GM21737 (cell line): Measurements from ENCODE around the gene TADA2A.
A peak's percentile ranks its signal among the peaks of the same experiment; 100 is the strongest.
"Not testable (repeated sequence)": the region's sequence is repeated elsewhere in the genome, so short reads cannot be mapped to it uniquely, and the experiment has no call there.

Experiments
- ATAC-seq: cut with Tn5 transposase; IDR thresholded peaks from one replicate; pipeline ENCODE4 v1.9.1; 2021; ENCODE audit warnings: mild to moderate bottlenecking, moderate library complexity; ENCODE audit not compliant: unreplicated experiment

The TADA2A gene

DNA sequence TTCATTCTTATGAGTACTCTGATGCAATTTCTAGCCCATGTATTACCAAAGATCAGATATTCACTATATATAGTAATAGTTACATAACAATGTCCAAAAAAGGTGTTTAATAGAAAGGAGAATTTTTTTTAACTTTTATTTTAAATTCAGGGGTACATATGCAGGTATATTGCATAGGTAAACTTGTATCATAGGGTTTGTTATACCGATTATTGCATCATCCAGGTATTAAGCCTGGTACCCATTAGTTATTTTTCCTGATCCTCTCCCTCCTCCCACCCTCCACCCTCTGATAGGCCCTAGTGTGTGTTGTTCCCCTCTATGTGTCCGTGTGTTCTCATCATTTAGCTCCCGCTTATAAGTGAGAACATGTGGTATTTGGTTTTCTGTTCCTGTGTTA, 51.1 kb downstream of the TADA2A start:
- ATAC-seq = not testable (repeated sequence)

DNA sequence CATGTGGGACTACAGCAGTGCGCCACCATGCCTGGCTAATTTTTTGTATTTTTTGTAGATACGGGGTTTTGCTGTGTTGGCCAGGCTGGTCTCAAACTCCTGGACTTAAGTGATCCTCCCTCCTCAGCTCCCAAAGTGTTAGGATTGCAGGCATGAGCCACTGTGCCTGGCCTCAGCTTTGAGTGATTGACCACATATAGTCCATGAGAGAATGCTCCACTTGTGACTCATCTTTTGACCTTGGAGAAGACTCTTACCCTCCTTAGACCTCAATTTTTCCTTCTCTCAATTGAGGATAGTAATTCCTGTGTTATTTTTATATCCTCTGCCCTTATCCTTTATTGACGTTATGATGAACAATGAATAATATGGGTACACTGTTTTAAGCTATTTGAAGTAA, 52.1 kb downstream of the TADA2A start:
- ATAC-seq = no peak

DNA sequence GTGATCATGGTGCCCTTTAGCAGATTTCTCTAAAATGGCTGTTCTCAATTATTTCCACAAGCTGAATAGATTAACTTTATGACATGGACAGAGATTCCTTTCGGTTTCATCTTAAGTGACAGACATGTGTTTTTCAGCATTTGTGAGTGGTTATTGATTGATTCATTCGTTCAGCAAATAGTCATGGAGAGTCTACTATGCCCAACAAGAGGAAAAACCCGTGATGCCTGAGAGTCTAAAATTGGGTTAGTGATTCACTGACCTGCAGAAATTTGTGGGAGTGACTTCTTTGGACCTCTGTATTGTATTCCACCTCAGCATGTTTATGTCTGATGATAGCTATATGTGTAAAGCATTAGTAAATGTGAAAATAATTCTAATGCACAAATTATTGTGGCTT, 55.0 kb downstream of the TADA2A start:
- ATAC-seq = no peak

DNA sequence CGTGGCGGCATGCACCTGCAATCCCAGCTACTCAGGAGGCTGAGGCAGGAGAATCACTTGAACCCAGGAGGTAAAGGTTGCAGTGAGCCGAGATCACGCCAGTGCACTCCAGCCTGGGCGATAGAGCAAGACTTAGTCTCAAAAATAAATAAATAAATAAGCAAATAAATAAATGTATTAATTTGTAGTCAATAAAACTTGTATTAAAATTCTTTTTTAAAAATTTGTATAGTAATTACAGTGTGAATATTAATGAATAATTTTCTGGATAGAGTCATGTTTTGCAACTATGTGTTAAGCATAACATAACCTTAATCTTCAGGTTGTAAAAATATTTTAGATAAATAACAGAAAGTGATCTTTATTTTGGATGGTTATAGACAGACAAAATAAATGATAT, 55.8 kb downstream of the TADA2A start:
- ATAC-seq = no peak

DNA sequence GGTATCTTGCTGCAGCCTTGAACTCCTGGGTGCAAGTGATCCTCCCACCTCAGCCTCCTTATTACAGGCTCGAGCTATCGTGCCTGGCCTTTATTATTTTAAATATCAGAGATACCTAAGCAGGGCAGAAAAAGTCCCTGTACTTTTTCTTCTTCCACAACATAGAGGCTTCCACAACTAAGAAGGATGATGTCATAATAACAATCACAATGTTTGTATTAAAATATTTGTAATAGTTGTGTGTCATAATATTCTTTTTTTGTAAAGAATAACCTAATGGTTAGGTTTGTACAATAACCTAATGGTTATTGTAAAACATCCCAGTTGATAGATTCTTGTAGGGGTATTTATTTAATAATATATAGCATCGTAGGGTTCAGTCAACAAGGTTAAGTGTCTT, 56.4 kb downstream of the TADA2A start:
- ATAC-seq = no peak

DNA sequence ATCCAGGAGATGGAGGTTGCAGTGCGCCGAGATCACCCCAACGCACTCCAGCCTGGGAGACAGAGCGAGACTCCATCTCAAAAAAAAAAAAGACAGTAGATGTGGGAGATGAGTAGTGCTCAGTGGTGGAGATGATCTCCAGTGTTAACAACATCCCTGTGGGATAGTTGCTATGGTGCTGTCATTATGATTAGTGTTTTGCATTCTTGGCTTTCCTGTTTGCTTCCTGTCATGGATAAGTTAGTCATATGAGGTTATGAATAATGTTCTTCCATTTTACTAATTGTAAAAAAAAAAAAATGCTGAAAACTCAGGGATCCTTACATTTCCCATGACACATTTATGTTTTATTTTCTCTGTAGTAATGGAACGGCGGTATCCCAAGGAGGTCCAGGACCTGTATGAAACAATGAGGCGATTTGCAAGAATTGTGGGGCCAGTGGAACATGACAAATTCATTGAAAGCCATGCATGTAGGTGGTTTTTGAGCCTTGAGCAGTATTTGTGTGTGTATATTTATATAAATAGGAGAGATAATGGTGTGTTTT, 58.5 kb downstream of the TADA2A start:
- ATAC-seq = no peak

DNA sequence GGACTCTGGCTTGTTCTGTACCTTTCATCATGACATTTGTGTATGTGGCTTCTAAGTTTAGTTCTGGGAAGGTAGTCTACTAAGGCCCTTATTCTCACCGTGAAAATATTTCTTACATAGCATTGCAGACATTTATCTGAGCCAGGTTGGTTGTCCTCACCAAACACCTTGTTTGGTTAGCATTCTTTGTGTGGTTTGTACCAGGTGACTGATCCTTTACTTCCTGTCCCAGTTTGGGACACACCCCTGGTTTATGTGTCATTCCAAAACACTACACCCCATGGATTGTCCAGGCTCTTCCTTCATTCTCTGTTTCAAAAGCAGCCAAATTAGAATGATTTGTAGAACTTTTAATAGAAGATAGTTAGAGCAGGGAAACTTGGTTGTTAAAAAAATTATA, 59.8 kb downstream of the TADA2A start:
- ATAC-seq = no peak

DNA sequence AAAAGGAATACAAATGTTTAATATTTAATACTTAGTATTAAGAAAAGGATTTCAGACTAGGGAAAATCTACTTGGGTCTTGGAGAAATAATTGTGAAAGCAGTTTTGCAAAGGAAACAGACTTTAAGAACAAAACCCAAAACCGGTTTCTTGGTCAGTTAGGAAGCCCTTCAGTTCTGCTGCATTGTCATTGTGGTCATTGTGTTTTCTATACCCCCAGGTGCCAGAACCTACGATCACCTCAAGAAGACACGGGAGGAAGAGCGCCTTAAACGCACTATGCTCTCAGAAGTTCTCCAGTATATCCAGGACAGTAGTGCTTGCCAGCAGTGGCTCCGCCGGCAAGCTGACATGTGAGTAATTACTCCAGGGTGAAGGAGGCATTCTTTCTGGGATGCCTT, 63.5 kb downstream of the TADA2A start:
- ATAC-seq = no peak

DNA sequence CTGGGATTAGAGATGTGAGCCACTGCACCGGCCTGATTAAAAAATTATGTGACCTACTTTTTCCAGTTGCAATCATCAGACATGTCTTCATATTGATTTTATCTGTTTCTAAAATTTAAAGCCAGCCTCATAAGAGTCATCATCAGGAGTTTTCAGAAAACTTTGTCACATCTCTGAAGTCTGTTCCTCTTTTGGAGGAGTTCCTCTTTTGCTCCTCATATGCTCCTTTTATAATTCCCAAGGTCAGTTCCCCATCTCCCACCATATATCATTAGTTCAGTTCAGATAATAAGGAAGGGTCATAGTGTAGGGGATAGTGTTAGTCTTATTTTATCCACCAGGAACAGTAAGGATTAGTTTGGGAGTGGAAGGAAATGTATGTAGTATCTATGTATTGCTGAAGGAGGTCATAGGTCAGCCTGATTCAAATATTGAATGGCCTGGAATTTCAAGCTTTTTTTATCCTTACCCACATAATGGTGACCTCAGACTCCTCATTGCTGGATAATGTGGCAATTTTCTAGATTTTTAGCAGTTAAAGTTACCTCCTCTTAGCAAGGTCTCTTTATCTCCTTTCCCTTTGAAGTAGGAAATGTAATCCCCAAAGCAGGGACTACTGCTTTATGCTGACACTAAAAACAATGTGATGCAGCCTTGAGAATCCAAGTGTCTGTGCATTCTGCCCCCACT, 69.2 kb downstream of the TADA2A start:
- ATAC-seq = no peak

DNA sequence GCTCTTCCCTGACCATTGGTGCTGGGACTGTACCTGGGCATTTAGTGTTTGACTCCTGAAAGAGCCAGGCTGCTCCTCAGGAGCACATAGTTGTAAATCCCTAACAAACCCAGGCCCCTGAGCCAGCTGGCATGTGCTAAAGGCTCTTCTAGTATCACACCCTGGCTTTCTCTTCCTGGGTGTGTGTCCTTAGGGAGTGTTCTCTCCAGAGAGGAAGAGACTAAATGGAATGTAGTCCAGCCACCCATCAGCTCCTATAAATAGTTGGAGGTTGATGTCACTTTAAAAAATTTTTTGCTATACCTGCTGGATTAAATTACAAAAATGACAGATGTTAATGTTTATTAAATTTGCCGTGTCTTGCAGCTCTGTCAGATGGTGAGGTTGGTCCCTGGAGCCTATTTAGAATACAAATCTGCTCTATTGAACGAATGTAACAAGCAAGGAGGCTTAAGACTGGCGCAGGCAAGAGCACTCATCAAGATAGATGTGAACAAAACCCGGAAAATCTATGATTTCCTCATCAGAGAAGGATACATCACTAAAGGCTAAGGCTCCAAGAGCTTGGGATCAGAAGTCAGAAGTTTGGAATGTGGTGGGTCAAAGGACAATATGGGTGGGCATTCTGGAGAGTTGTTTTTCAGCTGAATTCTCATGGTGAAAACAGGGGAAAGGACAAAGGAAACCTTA, 69.9 kb downstream of the TADA2A start:
- ATAC-seq = no peak

DNA sequence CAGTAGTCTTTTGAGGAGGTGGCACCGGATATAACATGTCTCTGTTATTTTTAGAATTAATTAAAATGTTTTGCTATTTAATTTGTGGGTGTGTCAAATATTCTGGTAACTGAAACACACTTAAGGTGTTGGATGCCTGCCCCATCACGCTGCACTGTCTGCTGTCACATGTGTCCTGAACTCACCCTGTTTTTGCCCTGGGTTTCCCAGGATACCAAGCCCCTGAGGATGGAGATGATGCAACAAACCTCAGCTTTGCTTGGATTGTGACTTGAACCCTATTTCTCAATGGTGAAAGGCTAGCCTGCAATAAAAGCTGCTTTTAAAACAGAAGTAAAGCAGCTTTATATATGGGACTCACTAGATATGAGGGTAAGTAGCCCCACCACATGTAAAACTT, 71.5 kb downstream of the TADA2A start:
- ATAC-seq = no peak

DNA sequence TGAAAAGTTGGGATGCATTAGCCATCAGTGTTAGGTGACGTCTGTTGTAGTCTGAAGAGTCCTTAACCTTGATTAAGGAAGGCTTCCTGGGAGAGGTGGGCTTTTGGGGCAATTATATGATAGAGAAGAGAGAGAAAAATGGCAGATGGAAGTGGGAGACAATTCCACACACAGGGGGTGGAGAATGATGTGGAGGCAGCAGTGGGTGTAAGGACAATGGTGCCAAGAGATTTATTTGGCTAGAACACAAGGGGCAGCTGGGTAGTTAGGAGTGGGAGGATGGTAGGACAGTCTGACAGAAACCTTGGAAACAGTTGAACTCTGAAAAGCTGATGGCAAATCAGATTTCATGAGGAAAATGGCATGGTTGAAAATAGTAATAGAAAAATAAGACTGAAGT, 72.3 kb downstream of the TADA2A start:
- ATAC-seq = no peak

DNA sequence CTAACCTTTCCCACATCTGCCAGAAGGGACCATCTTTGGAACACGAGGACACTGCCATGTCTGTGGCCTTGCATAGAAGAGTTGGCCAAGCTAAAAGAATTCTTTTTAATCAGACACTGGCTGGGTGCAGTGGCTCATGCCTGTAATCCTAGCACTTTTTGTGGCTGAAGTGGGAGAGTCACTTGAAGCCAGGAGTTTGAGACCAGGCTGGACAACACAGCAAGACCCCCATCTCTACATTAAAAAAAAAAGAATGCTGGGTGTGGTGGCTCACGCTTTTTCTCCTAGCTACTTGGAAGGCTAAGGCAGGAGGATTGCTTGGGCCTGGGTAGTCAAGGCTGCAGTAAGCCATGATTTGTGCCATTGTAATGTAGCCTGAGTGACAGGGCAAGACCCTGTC, 73.7 kb downstream of the TADA2A start:
- no peak for ATAC-seq

DNA sequence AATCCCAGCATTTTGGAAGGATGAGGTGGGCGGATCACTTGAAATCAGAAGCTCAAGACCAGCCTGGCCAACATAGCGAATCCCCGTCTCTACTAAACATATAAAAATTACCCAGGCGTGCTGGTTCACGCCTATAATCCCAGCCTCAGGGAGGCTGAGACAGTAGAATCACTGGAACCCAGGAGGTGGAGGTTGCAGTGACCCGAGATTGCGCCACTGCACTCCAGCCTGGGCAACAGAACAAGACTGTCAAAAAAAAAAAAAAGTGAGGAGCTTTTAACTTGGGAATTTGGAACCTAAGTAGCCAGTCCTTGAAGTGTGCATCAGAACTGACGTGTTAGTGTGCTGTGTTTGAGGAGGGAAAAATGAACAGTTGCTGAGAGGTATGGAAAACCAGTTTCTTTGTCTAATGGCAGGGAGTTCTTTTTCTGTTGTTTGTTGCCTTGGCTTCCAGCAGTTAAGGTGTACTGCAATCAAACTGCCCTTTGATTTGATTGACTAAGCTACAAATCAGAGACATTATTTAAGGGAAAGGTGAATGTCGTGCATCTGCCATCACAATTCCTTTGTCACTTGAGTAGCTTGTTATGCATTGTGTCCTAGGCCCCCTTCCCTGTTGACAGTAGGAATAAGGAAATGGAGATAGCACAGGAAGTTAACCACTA, 74.4 kb downstream of the TADA2A start:
- no peak for ATAC-seq

DNA sequence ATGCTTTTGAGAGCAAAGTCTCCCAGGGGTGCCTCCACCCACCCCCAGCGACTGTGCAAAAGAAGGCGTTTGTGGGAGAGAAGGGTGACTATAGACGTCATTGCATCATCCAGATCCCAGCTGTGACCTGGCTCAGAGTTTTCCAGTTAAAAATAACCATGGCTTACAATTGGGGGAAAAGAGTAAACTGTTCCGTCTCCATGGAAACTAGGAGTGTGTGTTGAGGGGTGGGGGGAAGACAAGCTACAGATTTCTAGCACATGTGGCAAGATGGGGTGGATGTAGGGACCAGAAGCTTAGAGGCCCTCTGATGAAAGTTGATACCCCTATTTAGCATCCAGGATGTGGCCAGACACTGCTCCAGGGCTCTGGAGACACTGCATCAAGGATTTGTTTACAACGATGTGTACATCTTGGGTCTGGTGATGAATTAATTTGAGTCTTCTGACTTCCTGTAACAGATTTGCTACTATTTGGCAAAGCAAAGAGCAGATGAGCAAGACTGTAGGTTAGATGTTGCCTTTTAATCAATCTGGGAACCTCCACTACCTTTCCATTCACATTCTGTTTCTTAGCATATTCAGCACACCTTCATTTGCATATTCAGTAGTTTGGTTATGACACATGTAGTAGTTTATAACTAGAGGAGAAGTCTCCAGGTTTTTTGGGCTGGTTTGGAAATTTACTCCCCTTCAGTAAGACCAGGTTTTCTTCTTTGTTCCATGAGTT, 76.8 kb downstream of the TADA2A start:
- no peak for ATAC-seq

DNA sequence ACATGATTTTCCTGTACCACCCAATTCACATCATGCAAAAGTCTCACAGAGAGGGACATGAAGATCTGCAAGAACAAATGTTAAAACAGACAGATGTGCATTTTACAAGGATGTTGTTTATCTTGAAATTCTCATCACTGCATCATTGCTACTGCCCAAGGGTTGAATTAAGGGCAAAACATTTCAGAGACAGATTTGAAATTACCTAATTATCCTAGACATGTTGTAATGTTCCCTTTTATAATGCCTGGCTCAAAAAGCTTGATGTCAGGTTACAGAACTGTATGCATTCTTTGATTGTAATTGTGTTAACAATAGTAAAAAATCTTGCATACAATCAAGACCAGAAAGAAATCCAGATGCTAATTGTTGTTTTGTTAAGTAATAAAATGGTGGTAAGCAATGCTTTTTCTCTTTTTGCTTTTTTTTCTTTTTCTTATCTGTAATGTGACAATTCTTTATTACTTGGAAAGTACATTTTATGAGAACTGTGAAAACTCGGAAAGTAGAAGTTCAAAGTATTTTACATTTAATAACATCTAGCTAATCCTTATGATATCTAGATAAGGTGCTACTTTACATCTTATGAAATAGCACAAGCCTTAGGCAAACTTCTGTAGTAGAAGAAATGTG, 79.4 kb downstream of the TADA2A start:
- no peak for ATAC-seq

DNA sequence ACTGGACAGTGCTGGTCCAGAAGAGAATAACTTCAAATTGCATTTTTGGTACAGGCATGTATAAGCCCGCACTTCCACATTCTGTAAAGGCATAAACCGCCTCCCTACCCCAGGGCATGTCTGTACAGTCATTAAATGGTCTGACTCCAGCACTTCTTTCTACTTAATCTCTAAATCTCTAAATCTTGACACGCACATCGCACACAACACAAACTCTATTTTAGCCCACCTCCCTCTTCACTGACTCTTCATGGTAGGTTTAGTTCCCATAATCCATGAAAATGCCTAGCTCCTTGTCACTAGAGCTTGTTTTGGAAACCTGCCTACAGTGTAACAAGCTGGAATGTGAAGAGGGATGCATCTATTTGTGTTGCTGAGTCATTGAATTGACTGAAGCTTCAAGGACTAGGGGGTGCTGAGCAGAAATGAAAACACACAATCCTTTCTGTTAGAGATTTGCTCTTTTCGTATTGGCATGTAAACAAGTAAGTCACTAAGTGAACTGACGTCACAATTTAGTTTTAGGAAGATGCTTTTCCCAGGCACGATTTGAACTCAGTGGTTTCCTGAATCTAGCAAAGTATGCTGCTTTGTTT, 81.4 kb downstream of the TADA2A start:
- ATAC-seq = no peak

DNA sequence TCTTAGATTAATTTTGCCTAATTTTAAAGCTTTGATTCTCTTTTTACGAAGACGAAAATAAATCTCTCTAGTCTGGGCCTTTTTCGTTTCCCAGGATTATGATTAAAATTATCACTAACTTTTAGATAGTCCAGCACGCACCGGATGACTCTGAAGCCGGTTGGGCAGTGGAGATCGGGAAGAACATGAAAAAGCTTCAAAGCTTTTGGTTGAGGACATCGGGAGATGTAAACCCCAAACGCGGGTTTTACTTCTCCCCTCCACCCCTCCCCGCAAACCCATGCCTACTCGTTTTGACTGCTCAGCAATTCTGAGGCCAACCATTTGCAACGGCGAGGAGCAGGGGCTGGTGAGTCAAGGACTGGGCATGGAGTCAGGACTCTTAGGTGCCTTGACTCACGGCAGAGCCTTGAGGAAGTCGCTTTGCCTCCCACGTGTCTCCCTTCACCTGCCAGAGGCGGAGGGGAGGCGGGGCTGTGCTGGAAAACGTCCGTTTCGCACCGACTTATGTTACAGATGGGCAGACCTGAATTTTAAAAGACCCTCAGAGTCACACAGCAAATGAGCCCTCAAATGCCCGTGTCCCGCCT, 82.0 kb downstream of the TADA2A start:
- no peak for ATAC-seq

DNA sequence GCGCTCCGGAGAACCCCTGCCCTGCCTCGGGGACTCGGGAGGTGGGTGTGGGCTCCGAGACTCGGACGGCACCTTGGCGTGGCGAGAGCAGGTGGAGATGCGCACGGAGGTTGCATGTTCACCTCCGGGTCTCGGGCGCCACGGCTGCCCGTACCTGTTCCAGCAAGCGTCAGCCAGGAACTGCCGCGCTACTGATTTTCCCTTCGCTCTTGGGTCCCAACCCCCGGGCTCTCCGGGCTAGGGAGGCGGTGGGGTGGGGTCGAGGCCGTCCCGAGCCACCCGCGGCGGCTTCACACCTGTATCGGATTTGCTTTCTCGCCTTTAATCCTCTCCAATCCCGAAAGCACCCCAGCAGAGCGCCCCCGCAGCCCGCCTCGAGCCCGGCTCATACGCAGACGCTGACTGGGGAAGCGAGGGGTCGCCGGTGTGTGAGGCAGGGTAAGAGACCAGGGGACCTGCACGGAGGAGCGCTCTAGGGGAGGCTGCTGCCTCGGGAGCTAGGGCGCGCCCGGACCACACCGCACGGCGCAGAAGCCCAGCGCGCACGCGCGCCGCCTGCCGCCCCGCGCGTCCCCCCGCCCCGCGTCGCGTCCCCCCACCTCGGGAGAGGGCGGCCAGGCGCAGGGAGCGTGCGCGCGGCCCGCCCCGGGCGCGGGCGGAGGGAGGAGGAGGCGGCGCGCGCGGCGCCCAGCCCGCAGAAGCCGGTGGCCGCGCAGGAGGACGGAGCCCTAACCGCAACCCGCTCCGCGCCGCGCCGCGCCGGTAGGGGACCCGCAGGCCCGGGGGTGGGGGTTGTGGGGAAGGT, 82.7 kb downstream of the TADA2A start, which contains the start of gene DUSP14:
Gene DUSP14, plus strand, starts transcription at position 695 of the 805 bp plus-strand sequence. CDS start 22,382 bp downstream, outside the sequence.
- peak; percentile 64 for ATAC-seq
